Smooth muscle cell (in vitro differentiated cells): ENCODE measurements around the gene ZBTB7C. TPM values are rescaled to one million over a fixed set of nuclear protein-coding genes. Genes with fewer than 3 reads are reported as not detected.

ENCODE experiments used
- DNase-seq: peaks from one replicate; lab custom pipeline; 2025; ENCODE audit not compliant: unreplicated experiment; lab: John Stamatoyannopoulos, UW
- H2AFZ ChIP-seq: fragments of 200-600 bp; sonication (generic); 2 replicates; pipeline ENCODE4 v1.6.0; 2016; ENCODE audit warnings: antibody characterized with exemption, low read depth, mild to moderate bottlenecking
- H3F3A ChIP-seq: fragments of 200-600 bp; sonication (generic); 2 replicates; pipeline ENCODE4 v1.6.0; 2017; ENCODE audit warnings: antibody characterized with exemption, low read depth
- H3K27ac ChIP-seq: fragments of 200-600 bp; sonication (generic); 2 replicates; pipeline ENCODE4 v1.5.1; 2016; ENCODE audit warnings: low read depth, mild to moderate bottlenecking
- H3K27me3 ChIP-seq: fragments of 200-600 bp; sonication (generic); 2 replicates; pipeline ENCODE4 v1.6.1; 2016; ENCODE audit warnings: low read depth, mild to moderate bottlenecking
- H3K36me3 ChIP-seq: fragments of 200-600 bp; sonication (generic); 2 replicates; pipeline ENCODE4 v1.5.1; 2016; ENCODE audit warnings: low read depth
- H3K4me1 ChIP-seq: fragments of 200-600 bp; sonication (generic); 2 replicates; pipeline ENCODE4 v1.5.1; 2016; ENCODE audit warnings: low read depth
- H3K4me2 ChIP-seq: fragments of 200-600 bp; sonication (generic); 2 replicates; pipeline ENCODE4 v1.6.0; 2016; ENCODE audit warnings: mild to moderate bottlenecking
- H3K4me3 ChIP-seq: fragments of 200-600 bp; sonication (generic); 2 replicates; pipeline ENCODE4 v1.5.1; 2016; ENCODE audit warnings: mild to moderate bottlenecking
- H3K79me2 ChIP-seq: fragments of 200-600 bp; sonication (generic); 2 replicates; pipeline ENCODE4 v1.6.0; 2016; ENCODE audit warnings: low read depth, mild to moderate bottlenecking
- H3K9ac ChIP-seq: fragments of 200-600 bp; sonication (generic); 2 replicates; pipeline ENCODE4 v1.6.0; 2016; ENCODE audit warnings: low read depth
- H3K9me3 ChIP-seq: fragments of 200-600 bp; sonication (generic); replicated peaks from 2 replicates; pipeline ENCODE4 v1.5.1; 2016; ENCODE audit warnings: low read depth
- H4K20me1 ChIP-seq: fragments of 200-600 bp; sonication (generic); 2 replicates; pipeline ENCODE4 v1.6.0; 2016; ENCODE audit warnings: low read depth
- WGBS: methylation state at CpG from one replicate; pipeline ENCODE4 v1.1.7; 2016; ENCODE audit warnings: low lambda C conversion rate; 5-methylcytosine and 5-hydroxymethylcytosine counted together
- polyA plus RNA-seq: library from polyadenylated mRNA; unstranded; fragments of >200 nt; fragmentation: Nextera tagmentation; extraction: Ambion mirVana; gene quantifications from 2 replicates; pipeline ENCODE4 v1.2.1, GENCODE V29; 2016
- total RNA-seq: library from RNA; depleted of rRNA; stranded (reverse); fragments of >200 nt; gene quantifications from 2 replicates; pipeline ENCODE4 v1.2.3, GENCODE V29; 2014
- TF ChIP-seq, protein P1 (sequence below): fragments of 200-600 bp; sonication (generic); IDR thresholded peaks from 2 replicates; pipeline ENCODE4 v1.5.1; 2017; ENCODE audit warnings: borderline replicate concordance, mild to moderate bottlenecking, antibody characterized with exemption; ENCODE audit not compliant: insufficient read depth, poor library complexity, severe bottlenecking

Gene ZBTB7C
- total and polyA plus RNA-seq, 2 experiments from 2014 or later, result 0.48 to 0.63 TPM

- Histone ChIP-seq H4K20me1 (no peaks in the 10 kb centered on the region), H3K4me2 (peak overlapping the region; percentile 91), H2AFZ (peak overlapping the region; percentile 21), H3K79me2 (no peaks in the 10 kb centered on the region), H3K4me3 (peak overlapping the region; percentile 54), H3F3A (no peaks in the 10 kb centered on the region), H3K27ac (no peak overlapping the region), H3K9me3 (no peaks in the 10 kb centered on the region), H3K27me3 (peaks cover 59% of the 10 kb centered on the region), H3K36me3 (no peaks in the 10 kb centered on the region), H3K9ac (no peak overlapping the region), H3K4me1 (peaks cover 17% of the 10 kb centered on the region)
- DNase-seq, result no peak
- TF ChIP-seq, protein P1, sequence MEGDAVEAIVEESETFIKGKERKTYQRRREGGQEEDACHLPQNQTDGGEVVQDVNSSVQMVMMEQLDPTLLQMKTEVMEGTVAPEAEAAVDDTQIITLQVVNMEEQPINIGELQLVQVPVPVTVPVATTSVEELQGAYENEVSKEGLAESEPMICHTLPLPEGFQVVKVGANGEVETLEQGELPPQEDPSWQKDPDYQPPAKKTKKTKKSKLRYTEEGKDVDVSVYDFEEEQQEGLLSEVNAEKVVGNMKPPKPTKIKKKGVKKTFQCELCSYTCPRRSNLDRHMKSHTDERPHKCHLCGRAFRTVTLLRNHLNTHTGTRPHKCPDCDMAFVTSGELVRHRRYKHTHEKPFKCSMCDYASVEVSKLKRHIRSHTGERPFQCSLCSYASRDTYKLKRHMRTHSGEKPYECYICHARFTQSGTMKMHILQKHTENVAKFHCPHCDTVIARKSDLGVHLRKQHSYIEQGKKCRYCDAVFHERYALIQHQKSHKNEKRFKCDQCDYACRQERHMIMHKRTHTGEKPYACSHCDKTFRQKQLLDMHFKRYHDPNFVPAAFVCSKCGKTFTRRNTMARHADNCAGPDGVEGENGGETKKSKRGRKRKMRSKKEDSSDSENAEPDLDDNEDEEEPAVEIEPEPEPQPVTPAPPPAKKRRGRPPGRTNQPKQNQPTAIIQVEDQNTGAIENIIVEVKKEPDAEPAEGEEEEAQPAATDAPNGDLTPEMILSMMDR, result no peak
- WGBS, result 29% methylated on average over 10 of the region's 10 CpGs
Observed at GRCh38 chr18:48137374-48138081, 271.7 kb downstream of the ZBTB7C start.

DNA sequence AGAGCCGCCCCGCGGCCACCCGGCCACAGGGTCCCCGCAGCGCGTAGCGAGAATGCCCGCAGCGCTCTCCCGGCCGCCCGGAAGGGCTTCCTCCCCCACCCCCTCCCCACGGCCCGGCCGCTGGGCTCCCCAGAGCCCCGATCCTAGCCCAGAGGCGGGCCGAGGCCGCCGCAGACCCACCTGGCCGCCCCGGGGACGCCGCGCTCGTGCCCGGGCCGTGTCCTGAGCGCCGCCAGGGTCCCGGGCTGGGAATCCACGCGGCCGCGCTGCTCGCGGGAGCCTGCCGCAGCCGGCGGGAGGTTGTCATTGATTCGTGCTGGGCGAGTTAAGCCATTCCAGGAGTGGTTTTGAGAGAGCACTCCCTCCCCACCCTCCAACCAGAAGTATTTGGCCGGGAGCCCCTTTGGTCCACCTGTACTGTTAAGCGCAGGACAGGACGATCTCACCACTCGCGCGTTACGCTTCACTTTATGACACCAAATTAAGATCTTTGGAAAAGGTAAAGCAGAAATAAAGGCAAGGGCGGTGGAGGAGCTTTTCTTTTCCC is 272.3 kb downstream of the ZBTB7C start:
- Histone ChIP-seq H4K20me1 (no peaks in the 10 kb centered on the region), H3F3A (no peaks in the 10 kb centered on the region), H3K4me1 (peaks cover 17% of the 10 kb centered on the region), H3K27me3 (peaks cover 65% of the 10 kb centered on the region), H3K9me3 (no peaks in the 10 kb centered on the region), H3K4me3 (peak overlapping the region; percentile 54), H3K27ac (no peak overlapping the region), H3K9ac (no peak overlapping the region), H3K36me3 (no peaks in the 10 kb centered on the region), H3K4me2 (peak overlapping the region; percentile 91), H3K79me2 (no peaks in the 10 kb centered on the region), H2AFZ (peak overlapping the region; percentile 21)
- TF ChIP-seq, protein P1, result no peak
- no peak for DNase-seq
- 2% methylated on average over 47 of the region's 51 CpGs for WGBS

- H3K9me3 ChIP-seq, result no peaks in the 10 kb centered on the region
- H3K79me2 ChIP-seq, result no peaks in the 10 kb centered on the region
- H3K9ac ChIP-seq, result no peak overlapping the region
- no peaks in the 10 kb centered on the region for H3K36me3 ChIP-seq
- peaks cover 70% of the 10 kb centered on the region for H3K27me3 ChIP-seq
- TF ChIP-seq, protein P1, result no peak
- no peak overlapping the region for H3K27ac ChIP-seq
- H4K20me1 ChIP-seq, result no peaks in the 10 kb centered on the region
- peaks cover 17% of the 10 kb centered on the region for H3K4me1 ChIP-seq
- no peaks in the 10 kb centered on the region for H3F3A ChIP-seq
- WGBS, result 3% methylated on average over 63 of the region's 65 CpGs
- DNase-seq, result no peak
- peak overlapping the region; percentile 91 for H3K4me2 ChIP-seq
- H3K4me3 ChIP-seq, result peak overlapping the region; percentile 54
- H2AFZ ChIP-seq, result peak overlapping the region; percentile 34
Observed at GRCh38 chr18:48136051-48136826, 272.9 kb downstream of the ZBTB7C start.
